GM23248 (cell line): Measurements from ENCODE around the gene TSPYL6.

Experiments
- EZH2 ChIP-seq: fragments of 200-600 bp; sonication (generic); IDR thresholded peaks from 2 replicates; pipeline ENCODE4 v1.6.1; 2018; ENCODE audit warnings: antibody characterized with exemption, mild to moderate bottlenecking; ENCODE audit not compliant: insufficient read depth, poor library complexity, severe bottlenecking
- EZH2phosphoT487 ChIP-seq: fragments of 200-600 bp; sonication (generic); IDR thresholded peaks from 2 replicates; pipeline ENCODE4 v1.6.1; 2018; ENCODE audit warnings: antibody characterized with exemption, moderate library complexity, mild to moderate bottlenecking, low read depth; ENCODE audit not compliant: insufficient read depth

DNA sequence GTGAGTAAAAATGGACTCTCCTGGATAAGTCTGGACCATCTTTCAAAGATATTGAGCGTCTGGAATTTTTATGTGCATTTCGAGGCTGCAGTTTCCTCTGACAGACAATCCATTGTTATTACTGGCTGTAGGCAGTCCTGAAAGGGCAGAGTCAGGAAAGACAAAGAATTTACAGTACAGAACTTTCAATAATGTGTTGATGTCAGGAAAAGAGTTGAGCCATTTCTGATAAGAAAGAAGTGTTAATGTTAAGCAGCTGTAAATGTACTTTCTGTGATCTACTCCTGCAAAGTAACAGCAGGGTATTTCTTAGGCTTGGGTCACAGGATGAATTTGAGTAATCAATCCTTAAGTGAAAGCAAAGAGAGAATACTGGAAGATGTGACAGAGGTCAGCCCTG is 29.8 kb downstream of the TSPYL6 start:
- TF ChIP-seq EZH2phosphoT487 = no peak
- TF ChIP-seq EZH2 = no peak
